ENCODE results near the gene PTPRG. TPM values are rescaled to one million over a fixed set of nuclear protein-coding genes. Genes with fewer than 3 reads are reported as not detected.

Gene PTPRG
- polyA plus RNA-seq, 1 donor (not counting 4 experiments of a cell fraction or from before 2014, with no cell fraction given), result 12.1 TPM

GRCh38 chr3:61960976-61961375 lies 399.6 kb downstream of the PTPRG start:
- Histone ChIP-seq H2AFZ (ENCODE audit: control insufficient read depth, low read length) (no peak overlapping the region), H3K9ac (ENCODE audit: control insufficient read depth, extremely low read depth, insufficient read depth, low read length) (no peak overlapping the region), H3K36me3 (ENCODE audit: control insufficient read depth in 2 of 2, extremely low read depth in 1 of 2, insufficient read depth in 2 of 2, low read length in 2 of 2) (no peaks in the 10 kb centered on the region), H3K9me1 (ENCODE audit: control insufficient read depth, extremely low read depth, insufficient read depth, low read length) (no peaks in the 10 kb centered on the region), H4K20me1 (ENCODE audit: control insufficient read depth, extremely low read depth, insufficient read depth, low read length) (no peaks in the 10 kb centered on the region), H3K4me3 (ENCODE audit: control insufficient read depth in 2 of 3, extremely low read depth in 1 of 3, insufficient read depth in 2 of 3, low read depth in 1 of 3, low read length in 3 of 3) (no peak overlapping the region), H3K9me3 (ENCODE audit: control insufficient read depth, low read depth, low read length) (no peaks in the 10 kb centered on the region), H3K27ac (ENCODE audit: control insufficient read depth, insufficient read depth, low read length) (no peak overlapping the region), H3K4me2 (ENCODE audit: control insufficient read depth, extremely low read depth, insufficient read depth, low read depth, low read length) (no peak overlapping the region), H3K27me3 (ENCODE audit: control insufficient read depth, extremely low read depth, insufficient read depth, low read length) (no peaks in the 10 kb centered on the region), H3K4me1 (ENCODE audit: control insufficient read depth, extremely low read depth, insufficient read depth, low read length) (peaks cover 55% of the 10 kb centered on the region), H3K79me2 (ENCODE audit: control insufficient read depth, insufficient read depth, low read length) (no peaks in the 10 kb centered on the region)
- TF ChIP-seq EZH2 (IDR thresholded peaks at IDR 0.05; ENCODE audit: low read length), result no peak
- no peak for TF ChIP-seq CTCF (optimal IDR thresholded peaks at IDR 0.05 in 1 of 3, IDR thresholded peaks at IDR 0.05 in 1 of 3, conservative IDR thresholded peaks at IDR 0.05 in 1 of 3; ENCODE audit: extremely low read depth in 1 of 3, insufficient read depth in 2 of 3, low read length in 3 of 3)
- FAIRE-seq (peak; percentile 52), DNase-seq (ENCODE audit: low read depth, low spot score) (no peak)
- dilution Hi-C loops (cut with MboI; ENCODE audit: extremely low pct_ligation_motif_present, low sequenced_read_pairs), result no loop called here

- no peak overlapping the region for H3K9ac ChIP-seq (ENCODE audit: control insufficient read depth, extremely low read depth, insufficient read depth, low read length)
- dilution Hi-C loops (cut with MboI; ENCODE audit: extremely low pct_ligation_motif_present, low sequenced_read_pairs), result no loop called here
- H3K9me3 ChIP-seq (ENCODE audit: control insufficient read depth, low read depth, low read length), result no peaks in the 10 kb centered on the region
- H3K27ac ChIP-seq (ENCODE audit: control insufficient read depth, insufficient read depth, low read length), result no peak overlapping the region
- H3K4me2 ChIP-seq (ENCODE audit: control insufficient read depth, extremely low read depth, insufficient read depth, low read depth, low read length), result no peak overlapping the region
- H3K79me2 ChIP-seq (ENCODE audit: control insufficient read depth, insufficient read depth, low read length), result no peaks in the 10 kb centered on the region
- no peak for DNase-seq (ENCODE audit: low read depth, low spot score)
- H4K20me1 ChIP-seq (ENCODE audit: control insufficient read depth, extremely low read depth, insufficient read depth, low read length), result no peaks in the 10 kb centered on the region
- TF ChIP-seq EZH2 (IDR thresholded peaks at IDR 0.05; ENCODE audit: low read length) (no peak), CTCF (optimal IDR thresholded peaks at IDR 0.05 in 1 of 3, IDR thresholded peaks at IDR 0.05 in 1 of 3, conservative IDR thresholded peaks at IDR 0.05 in 1 of 3; ENCODE audit: extremely low read depth in 1 of 3, insufficient read depth in 2 of 3, low read length in 3 of 3) (no peak)
- H3K4me3 ChIP-seq (ENCODE audit: control insufficient read depth in 2 of 3, extremely low read depth in 1 of 3, insufficient read depth in 2 of 3, low read depth in 1 of 3, low read length in 3 of 3), result no peak overlapping the region
- H3K27me3 ChIP-seq (ENCODE audit: control insufficient read depth, extremely low read depth, insufficient read depth, low read length), result no peaks in the 10 kb centered on the region
- H3K4me1 ChIP-seq (ENCODE audit: control insufficient read depth, extremely low read depth, insufficient read depth, low read length), result peaks cover 55% of the 10 kb centered on the region
- no peak overlapping the region for H2AFZ ChIP-seq (ENCODE audit: control insufficient read depth, low read length)
- no peak for FAIRE-seq
- no peaks in the 10 kb centered on the region for H3K36me3 ChIP-seq (ENCODE audit: control insufficient read depth in 2 of 2, extremely low read depth in 1 of 2, insufficient read depth in 2 of 2, low read length in 2 of 2)
- no peaks in the 10 kb centered on the region for H3K9me1 ChIP-seq (ENCODE audit: control insufficient read depth, extremely low read depth, insufficient read depth, low read length)
Measured at GRCh38 chr3:61961900-61962299, 400.5 kb downstream of the PTPRG start.

All from keratinocyte (primary cell).